Activated CD4-positive, alpha-beta T cell treated with anti-CD3 and anti-CD28 coated beads, Interleukin-2, amount 50 U/mL, for 24 hours (primary cell): Measurements from ENCODE around the gene NUAK2.
A peak's percentile ranks its signal among the peaks of the same experiment; 100 is the strongest.
"Not testable (repeated sequence)": the region's sequence is repeated elsewhere in the genome, so short reads cannot be mapped to it uniquely, and the experiment has no call there.

ENCODE experiments used
- DNase-seq, 2 donors: peaks; one replicate each; pipeline ENCODE4 v3.0.0-alpha.2; 2020; ENCODE audit warnings: low read depth in 1 of 2, low spot score in 1 of 2

Gene NUAK2

GRCh38 chr1:205321162-205321958 lies at the start of gene NUAK2:
NUAK2 (minus strand) TSS chr1:205321745; CDS start chr1:205321628, 117 bp downstream.
- DNase-seq: peak; percentile 47 to 78

- DNase-seq: no peak
Measured at GRCh38 chr1:205370780-205371179, 49.2 kb upstream of the NUAK2 start.

GRCh38 chr1:205369701-205370123 lies 48.2 kb upstream of the NUAK2 start:
- no peak for DNase-seq

- no peak for DNase-seq
Measured at GRCh38 chr1:205368478-205368877, 46.9 kb upstream of the NUAK2 start.

- DNase-seq: no peak
Measured at GRCh38 chr1:205365945-205366463, 44.5 kb upstream of the NUAK2 start.

GRCh38 chr1:205365086-205365485 lies 43.5 kb upstream of the NUAK2 start:
- not testable (repeated sequence) for DNase-seq

GRCh38 chr1:205360891-205361290 lies 39.3 kb upstream of the NUAK2 start:
- DNase-seq: no peak

- no peak for DNase-seq
Measured at GRCh38 chr1:205359771-205360565, 38.4 kb upstream of the NUAK2 start.

- no peak for DNase-seq
Measured at GRCh38 chr1:205358579-205358978, 37.0 kb upstream of the NUAK2 start.

- DNase-seq: no peak
Measured at GRCh38 chr1:205357567-205357966, 36.0 kb upstream of the NUAK2 start.

- no peak for DNase-seq
Measured at GRCh38 chr1:205356440-205357139, 35.0 kb upstream of the NUAK2 start, which contains the start of gene KLHDC8A. KLHDC8A (minus strand) TSS chr1:205356922; CDS start chr1:205343604, 13,318 bp downstream.

GRCh38 chr1:205355075-205355453 lies 33.5 kb upstream of the NUAK2 start:
- DNase-seq: no peak

GRCh38 chr1:205354259-205355074 lies 32.9 kb upstream of the NUAK2 start:
- peak in 1 of 2 donors; percentile 61 for DNase-seq

GRCh38 chr1:205353612-205354011 lies 32.1 kb upstream of the NUAK2 start:
- DNase-seq: no peak

- DNase-seq: no peak
Measured at GRCh38 chr1:205353191-205353590, 31.6 kb upstream of the NUAK2 start.

- no peak for DNase-seq
Measured at GRCh38 chr1:205351984-205352713, 30.6 kb upstream of the NUAK2 start.

GRCh38 chr1:205350691-205351141 lies 29.2 kb upstream of the NUAK2 start:
- no peak for DNase-seq

GRCh38 chr1:205350124-205350523 lies 28.6 kb upstream of the NUAK2 start:
- no peak for DNase-seq
